Lung (tissue), 12 donors: ENCODE results near the gene DPYSL4. TPM values are rescaled to one million over a fixed set of nuclear protein-coding genes. Genes with fewer than 3 reads are reported as not detected.

Experiments used
- ATAC-seq: fragments of 200-7000 bp; cut with Tn5 transposase; one replicate; pipeline ENCODE4 v1.9.1; 2020; ENCODE audit warnings: moderate number of reproducible peaks; ENCODE audit not compliant: insufficient read depth, low FRiP score
- DNase-seq, 3 donors: peaks; one replicate each; pipeline ENCODE4 v3.0.0-alpha.2; 2013 to 2017
- H3K27ac ChIP-seq, 2 donors: one replicate each; pipeline ENCODE4 v1.5.1; 2013; ENCODE audit warnings: mild to moderate bottlenecking in 2 of 2, moderate library complexity in 2 of 2, control low read depth in 1 of 2, inconsistent platforms in 1 of 2, low read depth in 1 of 2, low read length in 1 of 2
- H3K27me3 ChIP-seq, 3 donors: one replicate each; pipeline ENCODE4 v1.5.1; 2013; ENCODE audit warnings: low read length in 2 of 3; ENCODE audit not compliant: control insufficient read depth in 3 of 3, insufficient read depth in 3 of 3
- H3K36me3 ChIP-seq, 4 donors: one replicate each; pipeline ENCODE4 v1.5.1; 2013; ENCODE audit warnings: low read length in 4 of 4, mild to moderate bottlenecking in 1 of 4, moderate library complexity in 1 of 4; ENCODE audit not compliant: control insufficient read depth in 4 of 4, insufficient read depth in 4 of 4
- H3K4me1 ChIP-seq, 5 donors: one replicate each; pipeline ENCODE4 v1.5.1; 2013; ENCODE audit warnings: low read length in 5 of 5, mild to moderate bottlenecking in 2 of 5, moderate library complexity in 1 of 5; ENCODE audit not compliant: control insufficient read depth in 5 of 5, insufficient read depth in 5 of 5
- H3K4me3 ChIP-seq: one replicate; pipeline ENCODE4 v1.5.1; 2013; ENCODE audit warnings: mild to moderate bottlenecking, control low read depth, moderate library complexity
- H3K9ac ChIP-seq, 2 donors: one replicate each; pipeline ENCODE4 v1.5.1; 2013; ENCODE audit warnings: low read length in 2 of 2, control low read depth in 1 of 2; ENCODE audit not compliant: insufficient read depth in 1 of 2
- H3K9me3 ChIP-seq, 4 donors: one replicate each; pipeline ENCODE4 v1.5.1; 2013; ENCODE audit warnings: low read length in 3 of 4, mild to moderate bottlenecking in 1 of 4, moderate library complexity in 1 of 4; ENCODE audit not compliant: control insufficient read depth in 4 of 4, insufficient read depth in 3 of 4
- WGBS, 2 donors: extraction: QIAGEN DNeasy Blood & Tissue Kit; methylation state at CpG; one replicate each; pipeline ENCODE4 v1.1.7; 2013; 5-methylcytosine and 5-hydroxymethylcytosine counted together
- polyA plus RNA-seq, 2 donors: library from polyadenylated mRNA; stranded (reverse); fragments of 200-250 nt; gene quantifications; one replicate each; pipeline ENCODE4 v1.2.1, GENCODE V29; 2013
- total RNA-seq, 2 donors: library from RNA; depleted of rRNA in 1 of 2; stranded (reverse); fragments of >200 nt in 1 of 2; gene quantifications; one replicate each; pipeline ENCODE4 v1.2.1, GENCODE V29; 2014 to 2021
- TF ChIP-seq, protein P1 (sequence below): IDR thresholded peaks from 2 replicates; pipeline ENCODE4 v1.5.1; 2012; ENCODE audit warnings: mild to moderate bottlenecking; ENCODE audit errors: control extremely low read depth, extremely low read depth
- donor health status: control.
- donor health status: control.
- donor health status: Bipolar disorder and iron deficiency.
- donor health status: healthy.
- donor health status: DM: yes; HTN: yes; CAD: no.

The DPYSL4 gene
- total and polyA plus RNA-seq, 4 donors = 0.33 to 1.5 (median 1.3) TPM

DNA sequence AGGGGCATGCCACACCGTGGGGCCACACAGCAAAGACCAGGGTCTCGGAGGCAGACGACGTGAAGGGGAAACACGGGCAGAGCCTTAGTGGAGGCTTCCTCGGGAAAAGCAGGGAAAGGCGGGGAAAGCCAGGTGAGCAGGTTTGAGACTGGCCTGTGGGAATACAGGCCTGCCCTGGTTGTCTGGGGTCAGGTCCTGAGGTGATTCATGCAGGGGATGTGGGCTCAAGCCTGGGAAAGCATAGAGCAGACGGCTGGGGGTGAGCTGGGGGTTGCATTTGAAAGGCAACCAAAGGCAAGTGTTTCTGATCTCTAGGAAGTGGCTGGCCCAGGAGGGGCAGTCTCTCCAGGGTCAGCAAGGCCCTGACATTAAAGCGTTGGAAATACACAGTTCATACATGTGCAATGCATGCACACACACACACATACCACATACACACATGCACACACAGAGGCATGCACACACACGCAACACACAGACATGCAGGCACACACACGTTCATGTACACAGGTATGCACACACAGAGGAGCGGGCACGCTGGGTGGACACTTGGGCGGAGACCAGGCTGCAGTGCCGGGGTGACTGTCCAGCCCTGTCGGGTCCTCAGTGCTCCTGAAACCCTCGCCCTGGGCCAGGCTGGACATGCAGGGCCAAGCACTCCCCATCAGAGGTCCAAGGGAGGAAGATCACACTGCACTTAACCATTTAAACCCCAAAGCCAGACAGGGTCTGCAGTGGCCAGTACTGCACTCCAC lies 51.8 kb downstream of the DPYSL4 start:
- Histone ChIP-seq H3K9me3 (no peaks in the 10 kb centered on the region), H3K4me1 (peaks cover 0 to 8% (median 0%) of the 10 kb centered on the region in 5 donors), H3K9ac (no peak overlapping the region), H3K27ac (no peak overlapping the region), H3K27me3 (no peaks in the 10 kb centered on the region), H3K4me3 (no peak overlapping the region), H3K36me3 (peaks cover 0 to 2% (median 0%) of the 10 kb centered on the region in 4 donors)
- no peak for DNase-seq
- WGBS, 2 donors = 90 to 94% methylated on average over 17 of the region's 17 CpGs
- no peak for ATAC-seq
- TF ChIP-seq, protein P1, sequence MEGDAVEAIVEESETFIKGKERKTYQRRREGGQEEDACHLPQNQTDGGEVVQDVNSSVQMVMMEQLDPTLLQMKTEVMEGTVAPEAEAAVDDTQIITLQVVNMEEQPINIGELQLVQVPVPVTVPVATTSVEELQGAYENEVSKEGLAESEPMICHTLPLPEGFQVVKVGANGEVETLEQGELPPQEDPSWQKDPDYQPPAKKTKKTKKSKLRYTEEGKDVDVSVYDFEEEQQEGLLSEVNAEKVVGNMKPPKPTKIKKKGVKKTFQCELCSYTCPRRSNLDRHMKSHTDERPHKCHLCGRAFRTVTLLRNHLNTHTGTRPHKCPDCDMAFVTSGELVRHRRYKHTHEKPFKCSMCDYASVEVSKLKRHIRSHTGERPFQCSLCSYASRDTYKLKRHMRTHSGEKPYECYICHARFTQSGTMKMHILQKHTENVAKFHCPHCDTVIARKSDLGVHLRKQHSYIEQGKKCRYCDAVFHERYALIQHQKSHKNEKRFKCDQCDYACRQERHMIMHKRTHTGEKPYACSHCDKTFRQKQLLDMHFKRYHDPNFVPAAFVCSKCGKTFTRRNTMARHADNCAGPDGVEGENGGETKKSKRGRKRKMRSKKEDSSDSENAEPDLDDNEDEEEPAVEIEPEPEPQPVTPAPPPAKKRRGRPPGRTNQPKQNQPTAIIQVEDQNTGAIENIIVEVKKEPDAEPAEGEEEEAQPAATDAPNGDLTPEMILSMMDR = no peak

DNA sequence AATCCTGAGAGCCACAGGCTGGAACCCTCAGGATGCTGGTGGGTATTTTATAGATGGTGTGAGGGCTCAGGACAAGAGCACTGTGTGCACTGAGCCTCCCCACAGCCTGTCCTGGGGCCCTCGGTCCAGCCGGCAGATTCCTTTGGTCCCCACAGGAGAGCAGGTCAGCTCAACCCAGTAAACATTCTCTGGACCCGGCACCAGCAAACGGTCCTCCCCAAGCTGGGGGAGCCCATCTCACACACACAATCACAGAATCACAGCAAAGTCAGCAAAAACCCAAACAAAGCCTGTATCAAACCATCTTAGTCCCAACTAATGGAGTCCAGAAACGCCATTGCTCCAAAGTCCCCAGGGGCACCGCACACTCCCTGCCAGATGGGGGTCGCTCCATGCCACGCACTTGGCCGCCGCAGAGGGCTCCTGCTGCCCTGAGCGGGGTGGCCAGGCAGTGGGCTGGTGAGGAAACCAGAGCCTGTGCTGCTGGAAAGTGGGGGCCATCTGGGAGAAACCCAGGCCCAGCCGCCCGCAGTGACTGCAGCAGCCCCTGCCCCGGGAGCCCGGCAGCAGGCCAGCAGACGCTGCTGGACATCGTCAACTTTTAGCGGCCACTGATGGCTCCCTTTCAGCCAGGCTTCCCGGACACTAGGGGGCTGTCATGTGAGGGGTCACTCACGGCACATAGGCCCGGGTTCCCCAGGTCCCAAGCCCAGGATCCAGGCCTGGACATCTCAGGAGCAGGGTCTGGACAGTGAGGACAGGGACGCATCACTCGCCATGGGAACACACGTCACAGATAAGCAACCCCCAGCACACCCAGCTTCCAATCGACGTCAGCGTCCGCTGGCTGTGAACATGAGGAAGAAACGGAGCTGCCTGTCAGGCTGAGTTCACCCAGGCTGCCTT lies 52.6 kb downstream of the DPYSL4 start:
- ATAC-seq = no peak
- WGBS, 2 donors = 82 to 91% methylated on average over 29 of the region's 29 CpGs
- peak; percentile 61 to 70 (median 63) for DNase-seq

GRCh38 chr10:132240156-132240555 lies 53.4 kb downstream of the DPYSL4 start:
- H3K4me1 ChIP-seq = peaks cover 0 to 8% (median 0%) of the 10 kb centered on the region in 5 donors
- DNase-seq = no peak
- H3K4me3 ChIP-seq = no peak overlapping the region
- TF ChIP-seq, protein P1 = no peak
- no peak overlapping the region for H3K27ac ChIP-seq
- 89 to 92% methylated on average over 15 of the region's 15 CpGs for WGBS, 2 donors
- ATAC-seq = no peak
- no peak overlapping the region for H3K9ac ChIP-seq
- peaks cover 0 to 2% (median 0%) of the 10 kb centered on the region in 4 donors for H3K36me3 ChIP-seq
- no peaks in the 10 kb centered on the region for H3K9me3 ChIP-seq
- no peaks in the 10 kb centered on the region for H3K27me3 ChIP-seq

More for the DNA sequence above, 52.6 kb downstream of the DPYSL4 start:
- TF ChIP-seq, protein P1 = no peak
- no peak overlapping the region for H3K27ac ChIP-seq
- H3K9ac ChIP-seq = no peak overlapping the region
- H3K27me3 ChIP-seq = no peaks in the 10 kb centered on the region
- H3K4me3 ChIP-seq = no peak overlapping the region
- H3K9me3 ChIP-seq = no peaks in the 10 kb centered on the region
- peaks cover 0 to 8% (median 0%) of the 10 kb centered on the region in 5 donors for H3K4me1 ChIP-seq
- peaks cover 0 to 2% (median 0%) of the 10 kb centered on the region in 4 donors for H3K36me3 ChIP-seq
